HepG2 (cell line): ENCODE measurements around the gene UBE2E1. TPM values are rescaled to one million over a fixed set of nuclear protein-coding genes. Genes with fewer than 3 reads are reported as not detected.

ENCODE experiments used
- CREM ChIP-seq, 2 experiments: sonication (generic) in 1 of 2; formaldehyde crosslinking in 1 of 2; IDR thresholded peaks; 2 replicates each; pipeline versions ENCODE4 v1.4.0 to v1.6.1; 2016 to 2020; ENCODE audit warnings: antibody characterized with exemption in 1 of 2, mild to moderate bottlenecking in 1 of 2, missing genetic modification reagents in 1 of 2
- DMTF1 ChIP-seq: sonication (generic); formaldehyde crosslinking; IDR thresholded peaks from 2 replicates; pipeline ENCODE4 v1.4.0; 2020; ENCODE audit warnings: mild to moderate bottlenecking, missing genetic modification reagents
- HOXA3 ChIP-seq: sonication (generic); formaldehyde crosslinking; IDR thresholded peaks from 2 replicates; pipeline ENCODE4 v1.5.0; 2020; ENCODE audit warnings: missing genetic modification reagents
- THAP11 ChIP-seq: IDR thresholded peaks from 2 replicates; pipeline ENCODE4 v1.6.1; 2016; ENCODE audit warnings: missing biosample characterization, missing genetic modification reagents
- ZBTB21 ChIP-seq: sonication (generic); formaldehyde crosslinking; IDR thresholded peaks from 2 replicates; pipeline ENCODE4 v1.4.0; 2020; ENCODE audit warnings: missing genetic modification reagents
- ZHX2 ChIP-seq, 2 experiments: sonication (generic) in 1 of 2; formaldehyde crosslinking in 1 of 2; IDR thresholded peaks; 2 replicates each; pipeline versions ENCODE4 v1.6.1 to v1.9.0; 2014 to 2022; ENCODE audit warnings: antibody characterized with exemption in 1 of 2, borderline replicate concordance in 1 of 2, inconsistent platforms in 1 of 2, low read depth in 1 of 2, missing genetic modification reagents in 1 of 2
- polyA plus RNA-seq, 8 experiments: library from polyadenylated mRNA; depleted of rRNA in 3 of 8; stranded (reverse) in 7 of 8; unstranded in 1 of 8; fragments of >200 nt; fragmentation: Illumina TruSeq in 4 of 8; extraction: Trizol in 4 of 8; gene quantifications; 2 replicates each; pipeline versions ENCODE4 v1.2.1 to v1.2.3, GENCODE V29; 2011 to 2016; ENCODE audit warnings: low read depth in 4 of 8, missing spikeins in 1 of 8, mixed read lengths in 1 of 8; ENCODE audit not compliant: insufficient read depth in 1 of 8
- total RNA-seq, 5 experiments: library from RNA; depleted of rRNA; stranded (reverse); fragments of >200 nt; fragmentation: Illumina TruSeq; extraction: Trizol; gene quantifications; 2 replicates each; pipeline ENCODE4 v1.2.3, GENCODE V29; 2016; ENCODE audit warnings: low read depth in 1 of 5

Gene UBE2E1
- total and polyA plus RNA-seq, 2 of the 13 experiments (the other 11 are each of a cell fraction or from before 2014, with no cell fraction given) = 55.4 to 61.8 TPM

GRCh38 chr3:23915537-23916108, 109.9 kb downstream of the UBE2E1 start (continued):
- TF ChIP-seq ZBTB21 (CRISPR knock-in tag) (peak; percentile 95), DMTF1 (CRISPR knock-in tag) (no peak), CREM (IDR thresholded peaks at IDR 0.05) (peak; percentile 61), CREM (CRISPR knock-in tag; IDR thresholded peaks at IDR 0.05) (no peak), ZHX2 (IDR thresholded peaks at IDR 0.05; ENCODE audit: low read depth) (peak; percentile 69; the same call in 1 of the 2 replicates), ZHX2 (CRISPR knock-in tag; IDR thresholded peaks at IDR 0.05; ENCODE audit: borderline replicate concordance) (no peak), HOXA3 (CRISPR knock-in tag) (peak; percentile 87), THAP11 (CRISPR knock-in tag) (peak; percentile 81)
